Suprapubic skin (tissue), 4 donors: ENCODE measurements around the gene MCTP2. TPM values are rescaled to one million over a fixed set of nuclear protein-coding genes. Genes with fewer than 3 reads are reported as not detected.

Experiments
- DNase-seq, 2 donors: peaks; one replicate each; pipeline ENCODE4 v3.0.0-alpha.2; 2019; ENCODE audit warnings: low spot score in 2 of 2
- H3K27ac ChIP-seq: fragments of 200-600 bp; sonication (generic); one replicate; pipeline ENCODE4 v1.5.1; 2019
- H3K27me3 ChIP-seq: fragments of 200-600 bp; sonication (generic); one replicate; pipeline ENCODE4 v1.5.1; 2019
- H3K36me3 ChIP-seq: fragments of 200-600 bp; sonication (generic); one replicate; pipeline ENCODE4 v1.5.1; 2019
- H3K4me1 ChIP-seq: fragments of 200-600 bp; sonication (generic); one replicate; pipeline ENCODE4 v1.5.1; 2019
- H3K4me3 ChIP-seq: fragments of 200-600 bp; sonication (generic); one replicate; pipeline ENCODE4 v1.5.1; 2019; ENCODE audit warnings: mild to moderate bottlenecking
- H3K9me3 ChIP-seq: fragments of 200-600 bp; sonication (generic); one replicate; pipeline ENCODE4 v1.5.1; 2019
- EP300 ChIP-seq: sonication (generic); formaldehyde crosslinking; IDR thresholded peaks from one replicate; pipeline ENCODE4 v1.6.1; 2017; ENCODE audit warnings: antibody characterized with exemption
- POLR2A ChIP-seq, 2 donors: fragments of 450-650 bp; IDR thresholded peaks; one replicate each; pipeline ENCODE4 v1.6.1; 2017; ENCODE audit warnings: antibody characterized with exemption in 2 of 2, mild to moderate bottlenecking in 2 of 2, moderate library complexity in 2 of 2
- POLR2AphosphoS5 ChIP-seq, 3 donors: sonication (generic); formaldehyde crosslinking; IDR thresholded peaks; one replicate each; pipeline ENCODE4 v1.6.1; 2017; ENCODE audit warnings: antibody characterized with exemption in 3 of 3
- WGBS: methylation state at CpG from one replicate; pipeline ENCODE4 v1.1.5; 2018; 5-methylcytosine and 5-hydroxymethylcytosine counted together
- total RNA-seq, 4 donors: library from RNA; depleted of rRNA; stranded (reverse); fragments of >200 nt; gene quantifications; one replicate each; pipeline ENCODE4 v1.1.0, GENCODE V29; 2016
- TF ChIP-seq, protein P1 (sequence below), 2 donors: fragments of 200-600 bp in 1 of 2; fragments of 450-650 bp in 1 of 2; sonication (generic) in 1 of 2; IDR thresholded peaks; one replicate each; pipeline ENCODE4 v1.5.1; 2016 to 2019; ENCODE audit warnings: antibody characterized with exemption in 2 of 2, mild to moderate bottlenecking in 1 of 2, moderate library complexity in 1 of 2

Gene MCTP2
- total RNA-seq, 4 donors from 2014 or later = 17.2 to 41.8 (median 20.5) TPM

DNA sequence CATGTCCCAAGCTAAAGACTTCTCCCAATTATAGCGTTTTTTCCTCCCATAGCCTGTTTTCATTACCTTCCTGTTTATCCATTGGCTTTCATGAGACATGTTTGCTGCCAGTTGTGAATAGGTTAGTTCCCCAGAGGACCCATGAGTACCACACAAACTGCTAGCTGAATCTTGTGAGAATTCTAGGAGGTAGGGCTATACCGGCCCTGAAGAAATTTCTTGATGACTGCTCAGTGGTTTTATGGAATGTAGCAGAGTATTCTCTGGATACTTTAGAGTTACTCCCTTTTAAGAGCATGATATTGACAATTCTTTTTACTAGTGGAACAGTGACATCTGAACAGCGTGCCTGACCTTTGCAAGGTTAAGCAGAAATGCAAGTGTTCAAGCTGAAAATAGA, 210.4 kb downstream of the MCTP2 start:
- Histone ChIP-seq H3K27me3 (no peaks in the 10 kb centered on the region), H3K4me1 (no peaks in the 10 kb centered on the region), H3K4me3 (no peak overlapping the region), H3K9me3 (no peaks in the 10 kb centered on the region), H3K36me3 (no peaks in the 10 kb centered on the region), H3K27ac (no peak overlapping the region)
- TF ChIP-seq POLR2A (IDR thresholded peaks at IDR 0.05) (no peak), POLR2AphosphoS5 (IDR thresholded peaks at IDR 0.05) (no peak), EP300 (no peak)
- TF ChIP-seq, protein P1, sequence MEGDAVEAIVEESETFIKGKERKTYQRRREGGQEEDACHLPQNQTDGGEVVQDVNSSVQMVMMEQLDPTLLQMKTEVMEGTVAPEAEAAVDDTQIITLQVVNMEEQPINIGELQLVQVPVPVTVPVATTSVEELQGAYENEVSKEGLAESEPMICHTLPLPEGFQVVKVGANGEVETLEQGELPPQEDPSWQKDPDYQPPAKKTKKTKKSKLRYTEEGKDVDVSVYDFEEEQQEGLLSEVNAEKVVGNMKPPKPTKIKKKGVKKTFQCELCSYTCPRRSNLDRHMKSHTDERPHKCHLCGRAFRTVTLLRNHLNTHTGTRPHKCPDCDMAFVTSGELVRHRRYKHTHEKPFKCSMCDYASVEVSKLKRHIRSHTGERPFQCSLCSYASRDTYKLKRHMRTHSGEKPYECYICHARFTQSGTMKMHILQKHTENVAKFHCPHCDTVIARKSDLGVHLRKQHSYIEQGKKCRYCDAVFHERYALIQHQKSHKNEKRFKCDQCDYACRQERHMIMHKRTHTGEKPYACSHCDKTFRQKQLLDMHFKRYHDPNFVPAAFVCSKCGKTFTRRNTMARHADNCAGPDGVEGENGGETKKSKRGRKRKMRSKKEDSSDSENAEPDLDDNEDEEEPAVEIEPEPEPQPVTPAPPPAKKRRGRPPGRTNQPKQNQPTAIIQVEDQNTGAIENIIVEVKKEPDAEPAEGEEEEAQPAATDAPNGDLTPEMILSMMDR (IDR thresholded peaks at IDR 0.05) = no peak
- no peak for DNase-seq
- 70% methylated on average over 3 of the region's 3 CpGs for WGBS

DNA sequence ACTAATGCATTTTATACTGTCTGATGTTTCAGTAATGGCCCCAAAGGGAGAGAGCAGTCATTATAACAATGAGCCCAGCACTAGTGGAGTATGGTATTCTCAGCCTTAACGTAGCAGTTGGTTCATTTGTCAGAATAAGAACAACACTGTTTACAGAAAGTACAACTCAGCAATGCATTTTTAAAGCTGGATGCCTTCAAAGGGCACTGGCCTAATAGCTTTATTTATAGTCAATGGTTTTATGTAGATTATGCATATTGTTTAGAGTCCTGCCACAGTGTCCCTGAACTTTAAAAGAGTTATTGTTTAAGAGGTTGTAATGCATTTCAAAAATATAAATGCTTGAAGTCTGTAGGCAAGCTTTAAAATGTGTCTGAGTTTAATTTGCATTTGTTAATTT, 211.1 kb downstream of the MCTP2 start:
- Histone ChIP-seq H3K9me3 (no peaks in the 10 kb centered on the region), H3K27ac (no peak overlapping the region), H3K27me3 (no peaks in the 10 kb centered on the region), H3K4me1 (no peaks in the 10 kb centered on the region), H3K4me3 (no peak overlapping the region), H3K36me3 (no peaks in the 10 kb centered on the region)
- no peak for DNase-seq
- WGBS = 78% methylated on average over 1 of the region's 1 CpG
- TF ChIP-seq POLR2AphosphoS5 (IDR thresholded peaks at IDR 0.05) (no peak), EP300 (no peak), POLR2A (IDR thresholded peaks at IDR 0.05) (no peak)
- TF ChIP-seq, protein P1 (IDR thresholded peaks at IDR 0.05) = no peak

DNA sequence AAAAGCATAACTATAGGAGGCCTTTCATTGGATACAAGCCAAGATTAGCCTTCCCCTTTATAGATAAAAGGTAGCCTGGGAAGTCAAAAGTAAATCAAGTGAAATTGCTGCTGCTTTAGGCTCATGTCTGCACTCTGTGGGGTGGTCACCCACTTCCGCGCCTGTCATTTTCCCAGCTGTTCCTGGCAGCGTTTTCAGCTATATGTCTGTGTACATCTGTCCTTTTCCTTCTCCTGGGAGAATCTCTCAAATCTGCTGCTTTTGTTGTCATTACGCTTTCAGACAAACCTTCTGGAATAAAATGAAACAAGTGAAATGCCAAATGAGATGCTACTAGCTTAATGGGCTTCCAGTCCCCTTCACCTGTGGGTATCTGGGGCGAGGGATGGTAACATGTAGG, 211.8 kb downstream of the MCTP2 start:
- 93% methylated on average over 5 of the region's 5 CpGs for WGBS
- no peak for DNase-seq
- Histone ChIP-seq H3K36me3 (no peaks in the 10 kb centered on the region), H3K9me3 (no peaks in the 10 kb centered on the region), H3K4me3 (no peak overlapping the region), H3K27me3 (no peaks in the 10 kb centered on the region), H3K4me1 (no peaks in the 10 kb centered on the region), H3K27ac (no peak overlapping the region)
- TF ChIP-seq, protein P1 (IDR thresholded peaks at IDR 0.05) = no peak
- no peak for TF ChIP-seq EP300
- no peak for TF ChIP-seq POLR2A (IDR thresholded peaks at IDR 0.05)
- no peak for TF ChIP-seq POLR2AphosphoS5 (IDR thresholded peaks at IDR 0.05)

- Histone ChIP-seq H3K27me3 (no peaks in the 10 kb centered on the region), H3K9me3 (no peaks in the 10 kb centered on the region), H3K27ac (no peak overlapping the region), H3K4me1 (no peaks in the 10 kb centered on the region), H3K4me3 (no peak overlapping the region), H3K36me3 (no peaks in the 10 kb centered on the region)
- 70% methylated on average over 7 of the region's 7 CpGs for WGBS
- TF ChIP-seq, protein P1 (IDR thresholded peaks at IDR 0.05) = no peak
- TF ChIP-seq POLR2A (IDR thresholded peaks at IDR 0.05) = no peak
- no peak for DNase-seq
Measured at GRCh38 chr15:94445566-94446160, 214.3 kb downstream of the MCTP2 start.

- no peak for TF ChIP-seq EP300
- TF ChIP-seq POLR2AphosphoS5 (IDR thresholded peaks at IDR 0.05) = no peak
- TF ChIP-seq, protein P1 (IDR thresholded peaks at IDR 0.05) = no peak
- TF ChIP-seq POLR2A (IDR thresholded peaks at IDR 0.05) = no peak
- no peaks in the 10 kb centered on the region for H3K27me3 ChIP-seq
- no peaks in the 10 kb centered on the region for H3K9me3 ChIP-seq
- no peaks in the 10 kb centered on the region for H3K4me1 ChIP-seq
- no peak overlapping the region for H3K4me3 ChIP-seq
- H3K27ac ChIP-seq = no peak overlapping the region
- DNase-seq = no peak
- H3K36me3 ChIP-seq = no peaks in the 10 kb centered on the region
Measured at GRCh38 chr15:94446441-94446840, 215.1 kb downstream of the MCTP2 start.
